Kidney (tissue), 14 donors: Measurements from ENCODE around the gene CHD5. TPM values are rescaled to one million over a fixed set of nuclear protein-coding genes. Genes with fewer than 3 reads are reported as not detected.
A peak's percentile ranks its signal among the peaks of the same experiment; 100 is the strongest.

Source experiments
- DNase-seq, 5 donors: peaks; one replicate each; pipeline ENCODE4 v3.0.0-alpha.2; 2013 to 2020
- FAIRE-seq: peaks from 2 replicates; lab custom pipeline; 2012; peaks lifted over from hg19 to GRCh38; lab: Jason Lieb, UNC
- H3K27ac ChIP-seq, 2 donors: one replicate each; pipeline ENCODE4 v1.7.0; 2013; ENCODE audit warnings: low read depth in 2 of 2, low read length in 2 of 2, inconsistent platforms in 1 of 2
- H3K27me3 ChIP-seq: one replicate; pipeline ENCODE4 v1.7.1; 2013; ENCODE audit warnings: low read length, inconsistent platforms; ENCODE audit not compliant: control insufficient read depth, insufficient read depth
- H3K36me3 ChIP-seq, 3 donors: one replicate each; pipeline versions ENCODE4 v1.7.0 to v1.7.1; 2013; ENCODE audit warnings: low read length in 3 of 3, control low read depth in 1 of 3, inconsistent platforms in 1 of 3; ENCODE audit not compliant: insufficient read depth in 3 of 3, control insufficient read depth in 2 of 3
- H3K4me1 ChIP-seq, 3 donors: one replicate each; pipeline versions ENCODE4 v1.7.0 to v1.7.1; 2013; ENCODE audit warnings: low read length in 3 of 3, inconsistent platforms in 1 of 3, low read depth in 1 of 3; ENCODE audit not compliant: control insufficient read depth in 2 of 3, insufficient read depth in 2 of 3
- H3K4me3 ChIP-seq, 3 donors: one replicate each; pipeline versions ENCODE4 v1.7.0 to v1.8.1; 2013; ENCODE audit warnings: low read length in 3 of 3, control low read depth in 1 of 3, inconsistent platforms in 1 of 3
- H3K9ac ChIP-seq, 3 donors: one replicate each; pipeline versions ENCODE4 v1.7.0 to v1.7.1; 2013; ENCODE audit warnings: low read length in 3 of 3, control low read depth in 1 of 3, inconsistent platforms in 1 of 3
- H3K9me3 ChIP-seq, 3 donors: one replicate each; pipeline versions ENCODE4 v1.7.0 to v1.7.1; 2013; ENCODE audit warnings: low read length in 3 of 3, control low read depth in 1 of 3, inconsistent platforms in 1 of 3; ENCODE audit not compliant: control insufficient read depth in 2 of 3, insufficient read depth in 1 of 3
- intact Hi-C: fragments of 100-400 bp; cut with DNase I; formaldehyde crosslinking; loops from one replicate; pipeline ENCODE4 v1.11.1; 2022
- polyA plus RNA-seq: library from polyadenylated mRNA; stranded (reverse); fragments of 350-450 nt; fragmentation: Illumina TruSeq; extraction: RNeasy Lipid Tissue Mini Kit (QIAGEN cat#74804); gene quantifications from one replicate; pipeline ENCODE4 v1.2.3, GENCODE V29; 2014; ENCODE audit warnings: low read depth, low replicate concordance; ENCODE audit not compliant: insufficient read depth
- total RNA-seq: library from RNA; stranded (reverse); fragmentation: NEBNext Ultra II Directional; extraction: Animal tissue kit (Norgen Biotek cat#: 25700); gene quantifications from one replicate; pipeline ENCODE4 v1.2.1, GENCODE V29; 2021
- TF ChIP-seq, protein P1 (sequence below): IDR thresholded peaks from 3 replicates; pipeline ENCODE4 v1.5.1; 2012; ENCODE audit warnings: mild to moderate bottlenecking, moderate library complexity, borderline replicate concordance; ENCODE audit not compliant: insufficient read depth; ENCODE audit errors: extremely low read depth
- donor health status: control.
- donor health status: control.
- donor health status: control.
- donor health status: control.
- donor health status: control.
- donor health status: DM: yes; HTN: yes; CAD: no.
- donor health status: Normal renal cell carcinoma (clear cell type).

Gene CHD5
- total and polyA plus RNA-seq, 2 donors from 2014 or later = 0.54 to 0.85 TPM

GRCh38 chr1:6141592-6141991 is 38.5 kb downstream of the CHD5 start:
- Histone ChIP-seq H3K4me3 (no peak overlapping the region), H3K9me3 (no peaks in the 10 kb centered on the region), H3K4me1 (no peaks in the 10 kb centered on the region), H3K27ac (no peak overlapping the region), H3K27me3 (no peaks in the 10 kb centered on the region), H3K9ac (no peak overlapping the region), H3K36me3 (no peaks in the 10 kb centered on the region)
- DNase-seq (peak in 1 of 5 donors; percentile 32), FAIRE-seq (no peak)
- intact Hi-C loops = no loop called here
- TF ChIP-seq, protein P1, sequence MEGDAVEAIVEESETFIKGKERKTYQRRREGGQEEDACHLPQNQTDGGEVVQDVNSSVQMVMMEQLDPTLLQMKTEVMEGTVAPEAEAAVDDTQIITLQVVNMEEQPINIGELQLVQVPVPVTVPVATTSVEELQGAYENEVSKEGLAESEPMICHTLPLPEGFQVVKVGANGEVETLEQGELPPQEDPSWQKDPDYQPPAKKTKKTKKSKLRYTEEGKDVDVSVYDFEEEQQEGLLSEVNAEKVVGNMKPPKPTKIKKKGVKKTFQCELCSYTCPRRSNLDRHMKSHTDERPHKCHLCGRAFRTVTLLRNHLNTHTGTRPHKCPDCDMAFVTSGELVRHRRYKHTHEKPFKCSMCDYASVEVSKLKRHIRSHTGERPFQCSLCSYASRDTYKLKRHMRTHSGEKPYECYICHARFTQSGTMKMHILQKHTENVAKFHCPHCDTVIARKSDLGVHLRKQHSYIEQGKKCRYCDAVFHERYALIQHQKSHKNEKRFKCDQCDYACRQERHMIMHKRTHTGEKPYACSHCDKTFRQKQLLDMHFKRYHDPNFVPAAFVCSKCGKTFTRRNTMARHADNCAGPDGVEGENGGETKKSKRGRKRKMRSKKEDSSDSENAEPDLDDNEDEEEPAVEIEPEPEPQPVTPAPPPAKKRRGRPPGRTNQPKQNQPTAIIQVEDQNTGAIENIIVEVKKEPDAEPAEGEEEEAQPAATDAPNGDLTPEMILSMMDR = no peak

DNA sequence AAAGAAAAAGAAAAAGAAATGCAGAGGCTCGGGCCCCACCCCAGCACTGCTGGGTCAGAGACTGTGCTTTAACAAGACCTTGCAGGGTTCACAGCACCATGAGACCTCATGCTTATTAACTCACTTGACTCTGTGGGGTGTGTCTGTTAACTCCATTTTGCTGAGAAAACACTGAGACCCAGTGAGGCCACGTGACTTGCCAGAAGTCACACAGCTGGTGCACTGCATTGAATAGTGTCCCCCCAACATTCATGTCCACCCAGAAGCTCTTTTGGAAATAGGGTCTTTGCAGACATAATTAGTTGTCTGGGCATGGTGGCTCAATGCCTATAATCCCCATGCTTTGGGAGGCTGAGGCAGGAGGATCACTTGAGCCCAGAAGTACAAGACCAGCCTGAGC is 39.7 kb downstream of the CHD5 start:
- H3K9me3 ChIP-seq = no peaks in the 10 kb centered on the region
- intact Hi-C loops = no loop called here
- no peak overlapping the region for H3K27ac ChIP-seq
- FAIRE-seq (no peak), DNase-seq (peak in 1 of 5 donors; percentile 4)
- no peaks in the 10 kb centered on the region for H3K4me1 ChIP-seq
- H3K36me3 ChIP-seq = no peaks in the 10 kb centered on the region
- TF ChIP-seq, protein P1 = no peak
- no peaks in the 10 kb centered on the region for H3K27me3 ChIP-seq
- no peak overlapping the region for H3K9ac ChIP-seq
- no peak overlapping the region for H3K4me3 ChIP-seq

DNA sequence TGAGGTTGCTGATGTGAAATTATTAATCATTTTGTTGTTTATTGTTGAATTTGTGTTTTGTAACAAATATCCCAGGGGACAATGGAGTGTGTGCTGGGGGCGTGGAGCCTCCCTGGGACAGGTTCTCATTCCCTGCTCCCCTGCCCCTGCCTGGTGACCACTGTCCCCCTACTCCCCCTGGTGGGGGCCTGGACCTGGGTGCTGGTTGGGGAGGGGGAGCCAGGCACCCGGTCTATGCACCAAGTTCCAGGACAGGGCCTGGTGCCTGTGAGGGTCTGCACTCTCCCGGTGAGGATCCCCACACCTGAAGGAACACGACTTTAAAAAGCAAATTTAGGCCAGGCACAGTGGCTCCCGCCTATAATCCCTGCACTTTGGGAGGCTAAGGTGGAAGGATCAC is 42.4 kb downstream of the CHD5 start:
- H3K4me3 ChIP-seq = no peak overlapping the region
- DNase-seq (peak in 1 of 5 donors; percentile 24), FAIRE-seq (no peak)

More for the DNA sequence above, 42.4 kb downstream of the CHD5 start:
- Histone ChIP-seq H3K9me3 (no peaks in the 10 kb centered on the region), H3K27me3 (no peaks in the 10 kb centered on the region), H3K36me3 (no peaks in the 10 kb centered on the region), H3K27ac (no peak overlapping the region), H3K9ac (no peak overlapping the region), H3K4me1 (no peaks in the 10 kb centered on the region)
- TF ChIP-seq, protein P1 = no peak
- intact Hi-C loops = no loop called here
